Islet precursor cell (in vitro differentiated cells): ENCODE measurements around the gene SPAG9.

Source experiments
- DNase-seq: peaks from one replicate; pipeline ENCODE4 v3.0.0-alpha.2; 2018

The SPAG9 gene, protein sequence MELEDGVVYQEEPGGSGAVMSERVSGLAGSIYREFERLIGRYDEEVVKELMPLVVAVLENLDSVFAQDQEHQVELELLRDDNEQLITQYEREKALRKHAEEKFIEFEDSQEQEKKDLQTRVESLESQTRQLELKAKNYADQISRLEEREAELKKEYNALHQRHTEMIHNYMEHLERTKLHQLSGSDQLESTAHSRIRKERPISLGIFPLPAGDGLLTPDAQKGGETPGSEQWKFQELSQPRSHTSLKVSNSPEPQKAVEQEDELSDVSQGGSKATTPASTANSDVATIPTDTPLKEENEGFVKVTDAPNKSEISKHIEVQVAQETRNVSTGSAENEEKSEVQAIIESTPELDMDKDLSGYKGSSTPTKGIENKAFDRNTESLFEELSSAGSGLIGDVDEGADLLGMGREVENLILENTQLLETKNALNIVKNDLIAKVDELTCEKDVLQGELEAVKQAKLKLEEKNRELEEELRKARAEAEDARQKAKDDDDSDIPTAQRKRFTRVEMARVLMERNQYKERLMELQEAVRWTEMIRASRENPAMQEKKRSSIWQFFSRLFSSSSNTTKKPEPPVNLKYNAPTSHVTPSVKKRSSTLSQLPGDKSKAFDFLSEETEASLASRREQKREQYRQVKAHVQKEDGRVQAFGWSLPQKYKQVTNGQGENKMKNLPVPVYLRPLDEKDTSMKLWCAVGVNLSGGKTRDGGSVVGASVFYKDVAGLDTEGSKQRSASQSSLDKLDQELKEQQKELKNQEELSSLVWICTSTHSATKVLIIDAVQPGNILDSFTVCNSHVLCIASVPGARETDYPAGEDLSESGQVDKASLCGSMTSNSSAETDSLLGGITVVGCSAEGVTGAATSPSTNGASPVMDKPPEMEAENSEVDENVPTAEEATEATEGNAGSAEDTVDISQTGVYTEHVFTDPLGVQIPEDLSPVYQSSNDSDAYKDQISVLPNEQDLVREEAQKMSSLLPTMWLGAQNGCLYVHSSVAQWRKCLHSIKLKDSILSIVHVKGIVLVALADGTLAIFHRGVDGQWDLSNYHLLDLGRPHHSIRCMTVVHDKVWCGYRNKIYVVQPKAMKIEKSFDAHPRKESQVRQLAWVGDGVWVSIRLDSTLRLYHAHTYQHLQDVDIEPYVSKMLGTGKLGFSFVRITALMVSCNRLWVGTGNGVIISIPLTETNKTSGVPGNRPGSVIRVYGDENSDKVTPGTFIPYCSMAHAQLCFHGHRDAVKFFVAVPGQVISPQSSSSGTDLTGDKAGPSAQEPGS (N-terminal part only)

DNA sequence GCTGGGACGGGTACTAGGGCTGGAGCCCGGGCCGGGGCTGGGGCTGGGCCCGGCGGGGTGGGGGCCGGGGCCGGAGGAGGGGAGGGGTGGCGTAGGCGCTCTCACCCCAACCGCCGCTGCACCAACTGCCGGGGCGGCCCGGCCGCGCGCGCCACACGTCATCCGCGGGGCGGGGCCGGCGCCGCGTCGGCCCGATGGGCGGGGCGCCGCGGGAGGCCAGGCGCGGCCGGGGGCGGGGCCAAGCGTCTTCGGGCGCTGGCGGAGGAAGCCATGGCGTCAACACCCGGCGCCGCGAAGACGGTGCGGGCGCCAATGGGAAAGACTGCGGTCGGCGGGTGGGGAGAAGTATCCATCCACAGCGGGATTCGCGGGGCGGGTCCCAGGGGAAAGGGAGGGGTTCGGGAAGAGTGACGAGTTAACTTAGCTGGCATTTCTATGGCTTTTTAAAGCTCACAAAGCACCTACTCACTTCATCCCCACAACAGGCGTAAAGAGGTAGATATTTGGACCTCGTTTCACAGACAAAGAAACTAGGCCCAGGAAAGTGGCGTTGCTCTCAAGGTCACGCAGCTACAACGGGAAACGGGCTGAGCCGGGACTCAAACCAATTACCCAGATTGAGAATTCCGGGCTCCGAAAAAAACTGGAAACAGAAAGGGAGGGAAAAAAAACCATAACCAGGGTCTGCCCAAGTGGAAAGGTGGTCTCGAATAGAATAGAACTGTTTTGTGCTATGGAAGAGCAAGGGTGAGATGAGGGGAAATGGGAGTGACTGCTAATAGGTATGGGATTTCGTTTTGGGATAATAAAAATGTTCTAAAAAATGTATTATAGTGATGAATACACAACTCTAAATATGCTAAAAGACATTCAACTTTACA, at the start of gene SPAG9:
TSS of gene SPAG9 (minus strand) at position 130 of the 881 bp plus-strand sequence. CDS start 212 bp downstream, outside the sequence.
- DNase-seq: peak; percentile 99

DNA sequence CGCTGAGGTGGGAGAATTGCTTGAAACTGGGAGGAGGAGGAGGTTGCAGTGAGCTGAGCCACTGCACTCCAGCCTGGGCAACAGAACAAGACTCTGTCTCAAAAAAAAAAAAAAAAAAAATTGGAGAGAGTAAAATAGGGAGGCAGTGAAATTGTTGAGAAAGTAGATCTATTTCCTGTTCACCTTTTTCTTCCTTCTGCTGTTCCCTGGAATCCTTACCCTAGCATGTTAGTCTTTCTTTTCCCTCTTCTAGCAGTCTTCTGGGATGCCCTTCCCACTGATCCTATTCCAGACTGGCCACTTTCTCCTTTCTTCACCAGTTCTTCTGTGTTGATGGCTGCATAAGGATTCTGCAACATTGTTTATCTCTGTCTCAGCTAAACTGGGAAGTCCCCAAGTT, 48.7 kb upstream of the SPAG9 start:
- no peak for DNase-seq

DNA sequence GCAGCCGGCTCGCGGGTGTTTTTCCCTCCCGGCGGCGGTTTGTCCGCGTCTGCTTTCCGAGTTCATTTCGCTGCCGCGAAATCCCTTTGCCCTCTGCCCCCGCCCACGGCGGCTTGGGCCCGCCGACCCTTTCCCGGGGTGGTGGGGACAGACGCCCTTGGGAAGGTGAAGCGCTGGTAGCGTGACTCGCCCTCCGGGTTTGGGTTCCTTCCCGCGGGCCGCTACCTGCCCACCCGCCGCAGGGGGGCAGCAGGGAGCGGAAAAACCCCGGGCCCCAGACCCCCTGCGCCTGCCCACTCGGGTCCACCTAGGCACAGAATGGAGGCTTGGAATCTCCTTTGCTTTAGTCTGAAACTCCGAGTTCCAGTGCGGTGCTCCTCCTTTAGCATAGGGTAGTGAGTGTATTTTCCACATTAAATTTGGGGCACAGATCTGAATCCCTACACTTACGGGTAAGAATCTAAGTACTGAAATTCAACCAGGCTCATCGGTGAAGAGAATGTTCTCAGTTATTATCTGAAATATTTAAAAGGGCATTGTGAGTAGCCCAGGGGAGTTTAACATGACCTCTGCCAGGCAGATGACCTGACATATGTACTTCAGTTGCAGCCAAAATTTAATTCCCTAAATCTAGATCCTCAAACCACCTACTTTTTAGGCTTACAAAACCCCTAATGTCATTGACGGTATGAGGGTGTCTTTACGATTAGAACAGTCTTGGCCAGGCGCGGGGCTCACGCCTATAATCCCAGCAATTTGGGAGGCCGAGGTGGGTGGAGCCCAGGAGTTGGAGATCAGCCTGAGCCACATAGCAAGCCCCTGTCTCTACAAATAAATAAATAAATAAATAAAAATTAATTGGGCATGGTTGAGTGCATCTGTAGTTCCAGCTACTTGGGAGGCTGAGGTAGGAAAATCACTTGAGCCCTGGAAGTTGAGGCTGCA, 46.6 kb upstream of the SPAG9 start:
- peak; percentile 89 for DNase-seq

DNA sequence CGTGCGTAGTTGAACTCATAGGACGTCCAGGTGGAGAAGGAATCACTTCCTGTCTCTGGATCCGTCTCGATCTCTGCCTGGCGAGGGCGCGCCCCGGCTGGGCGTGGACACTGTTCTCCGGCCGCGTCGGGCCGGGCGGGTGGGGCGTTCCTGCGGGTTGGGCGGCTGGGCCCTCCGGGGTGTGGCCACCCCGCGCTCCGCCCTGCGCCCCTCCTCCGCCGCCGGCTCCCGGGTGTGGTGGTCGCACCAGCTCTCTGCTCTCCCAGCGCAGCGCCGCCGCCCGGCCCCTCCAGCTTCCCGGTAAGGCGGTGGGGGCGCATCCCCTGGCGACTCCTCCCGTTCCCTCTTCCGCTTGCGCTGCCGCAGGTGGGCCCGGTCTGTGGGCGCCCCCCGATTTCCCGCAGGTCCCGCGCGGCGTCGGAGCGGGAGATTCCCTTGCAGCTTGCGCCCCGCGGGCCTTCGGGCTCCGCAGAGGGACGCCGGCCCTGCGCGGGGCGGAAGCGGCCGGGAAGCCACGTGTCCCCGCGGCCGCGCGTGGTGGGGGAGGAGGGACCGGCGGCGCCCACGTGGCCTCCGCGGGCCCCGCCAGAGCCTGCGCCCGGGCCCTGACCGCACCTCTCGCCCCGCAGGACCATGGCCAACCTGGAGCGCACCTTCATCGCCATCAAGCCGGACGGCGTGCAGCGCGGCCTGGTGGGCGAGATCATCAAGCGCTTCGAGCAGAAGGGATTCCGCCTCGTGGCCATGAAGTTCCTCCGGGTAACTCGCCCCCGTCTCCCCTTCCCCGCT, 45.7 kb upstream of the SPAG9 start, which contains the start of gene NME2:
TSS of gene NME2 (plus strand) at position 214 of the 789 bp plus-strand sequence. CDS start at position 634, 420 bp downstream.
- peak; percentile 98 for DNase-seq

DNA sequence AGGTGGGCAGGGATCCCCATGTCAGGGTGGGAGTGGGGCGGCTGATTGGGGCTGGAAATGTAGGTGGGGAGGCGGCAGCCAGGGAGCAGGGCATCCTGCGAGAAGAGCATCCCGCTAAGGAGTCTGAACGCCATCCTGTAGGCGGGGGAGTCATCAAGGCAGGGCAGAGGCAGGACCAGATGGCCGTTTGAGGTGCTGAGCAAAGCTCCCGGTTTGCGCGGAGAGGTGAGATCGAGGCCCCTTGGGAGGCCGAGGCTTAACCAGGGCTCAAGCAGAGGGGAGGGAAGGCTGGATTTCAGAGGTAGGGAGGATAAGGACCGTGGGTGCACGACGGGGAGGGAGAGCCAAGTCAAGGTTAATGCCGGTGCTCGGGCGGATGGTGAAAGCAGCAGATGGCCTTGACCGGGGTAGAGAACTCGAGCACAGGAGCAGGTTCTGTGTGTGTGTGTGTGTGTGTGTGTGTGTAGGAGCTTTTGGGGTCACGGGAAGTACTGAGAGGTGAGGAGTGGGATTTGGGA, 45.1 kb upstream of the SPAG9 start:
- peak; percentile 79 for DNase-seq

DNA sequence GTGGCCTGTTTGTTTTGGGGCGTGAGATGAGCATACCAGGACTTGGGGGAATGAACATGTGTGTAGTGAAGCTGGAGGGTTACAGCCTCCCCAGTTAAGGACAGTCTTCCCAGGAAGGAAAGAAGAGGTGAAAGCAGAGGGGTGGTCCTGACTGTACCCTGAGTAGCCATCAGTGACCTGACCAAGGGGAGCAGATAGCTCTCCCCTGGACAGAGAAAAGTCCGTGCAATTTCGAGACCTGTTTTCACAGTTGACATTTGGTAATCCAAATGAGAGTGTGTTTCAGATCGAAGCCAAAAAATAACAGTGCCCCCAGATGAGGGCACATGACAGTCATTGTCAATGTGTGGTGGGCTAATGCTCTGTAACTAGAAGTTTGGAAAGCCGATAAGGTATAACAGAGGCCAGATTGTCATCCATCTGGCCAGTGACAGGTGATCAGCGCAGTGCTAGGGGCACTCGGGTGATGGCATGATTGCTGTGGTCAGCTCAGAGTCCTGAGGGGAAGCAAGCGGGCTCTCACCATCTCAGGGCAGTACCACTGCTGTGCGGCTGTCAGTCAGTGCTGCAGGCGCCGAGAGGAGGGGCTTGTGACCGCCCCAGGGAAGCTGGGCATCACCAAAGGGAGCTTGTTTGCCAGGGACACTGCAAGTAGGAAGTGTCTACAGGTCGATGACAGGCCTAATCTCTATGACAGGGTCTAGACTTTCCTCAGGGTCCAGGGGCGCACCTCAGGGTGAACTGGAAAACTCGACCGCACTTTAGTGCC, 44.4 kb upstream of the SPAG9 start:
- peak; percentile 81 for DNase-seq

DNA sequence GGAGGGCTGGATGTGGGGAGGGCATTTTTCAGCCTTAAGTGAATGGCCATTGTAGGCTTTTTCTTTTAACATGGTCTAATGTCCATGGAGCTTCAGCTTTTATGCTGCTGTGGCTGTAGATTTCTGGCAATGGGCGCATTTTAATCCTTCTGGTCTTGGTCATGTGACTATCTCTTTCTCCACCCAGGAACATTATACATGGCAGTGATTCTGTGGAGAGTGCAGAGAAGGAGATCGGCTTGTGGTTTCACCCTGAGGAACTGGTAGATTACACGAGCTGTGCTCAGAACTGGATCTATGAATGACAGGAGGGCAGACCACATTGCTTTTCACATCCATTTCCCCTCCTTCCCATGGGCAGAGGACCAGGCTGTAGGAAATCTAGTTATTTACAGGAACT, 40.9 kb upstream of the SPAG9 start:
- DNase-seq: no peak

DNA sequence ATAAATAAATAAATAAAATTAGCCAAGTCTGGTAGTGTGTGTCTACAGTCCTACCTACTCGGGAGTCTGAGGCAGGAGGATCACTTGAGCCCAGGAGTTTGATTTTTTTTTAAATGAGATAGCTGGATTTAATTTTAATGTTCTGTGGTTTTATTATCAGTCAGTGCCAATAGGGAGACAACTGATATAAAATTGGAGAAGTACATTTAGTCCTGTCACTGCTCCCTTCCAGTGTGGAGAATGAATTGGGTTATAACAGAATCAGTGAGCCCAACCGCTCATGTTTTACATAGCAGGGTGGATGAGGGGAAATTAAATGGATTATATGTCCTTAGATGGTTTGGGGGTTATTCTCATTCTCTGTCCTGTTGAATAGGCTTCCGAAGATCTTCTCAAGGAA, 38.9 kb upstream of the SPAG9 start:
- DNase-seq: no peak

DNA sequence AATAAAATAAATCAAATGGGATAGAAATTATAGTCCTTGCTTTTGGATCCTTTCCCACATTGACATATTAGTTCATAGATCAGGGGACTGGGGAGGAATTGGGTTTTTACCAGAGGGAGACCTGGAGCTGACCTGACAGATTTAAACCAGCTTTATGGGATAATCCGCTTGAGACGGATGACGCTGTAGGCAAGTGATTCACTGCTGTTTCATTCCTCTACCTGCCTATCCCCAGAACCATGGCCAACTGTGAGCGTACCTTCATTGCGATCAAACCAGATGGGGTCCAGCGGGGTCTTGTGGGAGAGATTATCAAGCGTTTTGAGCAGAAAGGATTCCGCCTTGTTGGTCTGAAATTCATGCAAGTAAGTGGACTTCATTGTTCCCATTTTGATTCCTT, 34.7 kb upstream of the SPAG9 start:
- DNase-seq: no peak

DNA sequence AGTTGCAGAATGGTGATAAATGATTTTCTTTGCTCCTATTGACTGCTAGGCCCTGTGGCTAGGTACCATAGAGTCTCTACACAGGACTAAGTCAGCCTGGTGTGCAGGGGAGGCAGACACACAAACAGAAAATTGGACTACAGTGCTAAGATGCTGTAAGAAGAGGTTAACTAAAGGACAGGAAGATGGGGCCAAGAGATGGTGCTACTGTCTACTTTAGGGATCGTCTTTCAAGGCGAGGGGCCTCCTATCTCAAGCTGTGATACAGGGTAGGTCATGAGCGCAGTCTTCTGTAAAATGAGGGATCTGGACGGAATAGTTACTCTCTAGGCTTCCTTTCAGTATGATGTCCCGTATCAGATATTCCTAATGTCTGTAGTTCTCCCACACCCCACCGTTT, 33.5 kb upstream of the SPAG9 start:
- DNase-seq: peak; percentile 55

DNA sequence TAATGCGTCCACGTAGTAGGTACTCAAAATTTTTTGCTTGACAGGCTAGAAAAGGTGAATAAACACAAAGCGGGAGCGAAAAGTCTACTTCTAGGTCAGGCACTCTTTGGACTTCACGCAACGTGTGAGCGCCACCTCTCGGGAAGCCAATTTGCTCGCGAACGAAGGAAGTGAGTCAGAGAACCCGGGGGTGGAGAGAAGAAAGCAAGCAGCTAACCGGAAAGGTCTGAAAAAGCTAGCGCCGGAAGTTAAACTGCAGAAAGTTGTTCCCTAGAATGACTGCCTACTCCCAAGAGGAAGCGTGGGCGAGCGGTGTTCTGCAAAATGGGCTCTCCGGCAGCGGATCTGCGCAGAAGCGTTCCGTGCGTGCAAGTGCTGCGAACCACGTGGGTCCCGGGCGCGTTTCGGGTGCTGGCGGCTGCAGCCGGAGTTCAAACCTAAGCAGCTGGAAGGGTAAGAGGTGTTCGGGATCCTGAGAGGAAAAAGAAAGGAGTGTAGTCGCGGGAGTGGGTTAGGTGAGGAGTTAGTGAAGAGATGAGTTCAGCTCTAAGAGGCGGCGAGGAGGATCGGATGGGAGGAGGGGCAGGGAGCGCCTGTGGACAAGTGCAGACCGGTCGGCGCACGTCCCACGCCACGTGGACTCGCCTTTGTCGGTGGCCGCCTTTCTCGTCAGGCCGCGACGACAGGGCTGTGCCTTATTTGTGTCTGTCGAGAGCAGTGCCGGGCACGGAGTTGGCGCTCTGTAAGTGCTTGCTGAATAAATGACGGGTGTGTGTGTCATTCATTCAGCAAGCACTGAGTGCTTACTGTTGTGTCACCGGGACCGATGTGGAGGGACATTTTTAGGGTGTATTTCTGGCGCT, 32.8 kb upstream of the SPAG9 start, which contains the start of gene NME1:
TSS of gene NME1 (plus strand) at position 350 of the 863 bp plus-strand sequence. CDS start 2,096 bp downstream, outside the sequence.
- DNase-seq: peak; percentile 100

DNA sequence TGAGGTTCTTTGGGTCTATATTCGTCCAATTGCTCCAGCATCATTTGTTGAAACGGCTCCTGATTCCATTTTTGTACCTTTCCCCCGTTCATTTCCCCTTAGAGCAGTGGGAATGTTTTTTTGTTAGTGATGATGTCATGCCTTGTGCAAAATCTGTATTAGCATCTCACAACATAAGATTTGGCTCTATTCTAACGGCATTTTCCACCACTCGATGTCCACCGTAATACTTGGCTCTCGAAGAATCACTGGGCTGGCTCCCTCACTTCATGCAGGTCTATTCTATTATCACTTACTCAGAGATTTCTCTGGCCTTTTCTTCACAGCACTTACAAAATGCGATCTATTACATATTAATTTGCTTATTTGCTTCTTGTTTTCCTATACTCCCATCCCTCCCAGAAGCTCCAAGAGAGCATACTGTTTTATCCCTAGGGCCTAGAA, 32.1 kb upstream of the SPAG9 start:
- no peak for DNase-seq

DNA sequence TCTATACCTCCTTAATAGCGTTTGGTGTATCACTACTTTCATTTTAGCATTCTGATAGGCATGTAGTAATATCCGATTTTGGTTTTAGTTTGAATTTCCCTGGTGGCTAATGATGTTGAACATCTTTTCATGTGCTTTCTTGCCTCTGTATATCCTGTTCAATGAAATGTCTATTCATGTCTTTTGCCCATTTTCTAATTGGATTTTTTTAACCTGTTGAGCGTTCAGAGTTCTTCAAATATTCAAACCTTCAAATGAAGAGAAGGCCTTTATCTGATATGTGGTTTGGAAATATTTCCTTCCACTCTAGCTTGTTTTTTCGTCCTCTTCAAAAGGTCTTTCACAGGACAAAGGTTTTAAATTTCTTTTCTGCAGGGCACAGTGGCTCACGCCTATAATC, 30.3 kb upstream of the SPAG9 start:
- no peak for DNase-seq

DNA sequence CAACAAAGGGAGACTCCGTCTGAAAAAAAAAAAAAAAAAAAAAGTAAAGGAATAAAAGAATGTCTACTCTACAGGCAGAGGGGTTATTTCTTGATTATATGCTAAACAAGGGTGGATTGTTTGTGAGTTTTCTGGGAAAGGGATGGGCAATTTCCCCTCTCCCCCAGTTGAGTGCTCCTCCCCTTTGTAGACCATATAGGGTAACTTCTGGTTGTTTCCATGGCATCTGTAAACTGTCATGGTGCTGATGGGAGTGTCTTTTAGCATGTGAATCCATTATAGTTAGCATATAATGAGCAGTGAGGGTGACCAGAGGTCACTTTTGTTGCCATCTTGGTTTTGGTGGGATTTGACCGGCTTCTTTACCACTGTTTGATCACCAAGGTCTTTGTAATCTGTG, 28.5 kb upstream of the SPAG9 start:
- no peak for DNase-seq

DNA sequence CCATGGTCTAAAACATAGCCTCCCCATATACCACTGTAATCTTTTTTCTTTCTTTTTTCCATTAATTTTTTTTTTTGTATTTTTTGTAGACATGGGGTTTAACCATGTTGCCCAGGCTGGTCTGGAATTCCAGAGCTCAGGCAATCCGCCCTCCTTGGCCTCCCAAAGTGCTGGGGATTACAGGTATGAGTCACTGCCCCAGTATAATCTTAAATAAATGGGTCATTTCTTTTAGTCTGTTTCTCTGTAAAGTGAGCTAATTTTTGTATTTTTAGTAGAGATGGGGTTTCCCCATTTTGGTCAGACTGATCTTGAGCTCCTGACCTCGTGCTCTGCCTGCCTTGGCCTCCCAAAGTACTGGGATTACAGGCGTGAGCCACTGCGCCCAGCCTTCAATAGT, 27.0 kb upstream of the SPAG9 start:
- DNase-seq: no peak

DNA sequence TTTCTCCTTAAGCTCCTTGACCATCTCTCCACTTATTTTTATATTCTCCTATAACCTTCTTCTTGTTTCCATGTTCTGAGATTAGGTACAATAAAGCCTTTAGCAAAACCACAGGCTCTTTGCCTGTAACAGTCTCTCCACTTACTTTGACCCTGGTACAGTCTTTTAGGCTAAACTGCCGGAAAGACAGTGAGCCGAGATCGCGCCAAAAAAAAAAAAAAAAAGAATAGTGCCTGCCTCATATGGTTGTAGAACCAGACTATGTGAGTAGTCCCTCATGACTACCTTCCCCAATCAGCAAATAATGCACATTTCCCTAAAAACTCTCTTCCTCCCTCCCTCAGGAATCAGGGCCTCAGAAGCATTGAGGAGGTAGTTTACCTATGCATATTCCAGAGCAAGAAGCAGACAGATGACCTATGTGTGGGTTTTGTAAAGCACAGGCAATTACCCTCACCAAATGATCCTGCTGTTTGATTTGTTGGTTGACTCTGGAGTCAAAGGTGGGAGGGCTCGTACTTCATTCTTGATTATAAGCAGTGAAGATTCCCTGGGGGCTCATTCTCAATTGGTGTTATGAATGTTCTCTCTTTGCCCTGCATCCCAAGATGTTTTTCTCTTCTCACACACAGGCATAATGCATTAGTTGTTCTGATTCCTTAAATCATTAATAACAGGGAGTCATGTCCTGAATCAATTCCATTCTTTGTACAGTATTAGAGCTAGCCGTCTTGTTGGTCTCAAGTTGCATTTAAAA, 23.8 kb upstream of the SPAG9 start:
- DNase-seq: no peak

DNA sequence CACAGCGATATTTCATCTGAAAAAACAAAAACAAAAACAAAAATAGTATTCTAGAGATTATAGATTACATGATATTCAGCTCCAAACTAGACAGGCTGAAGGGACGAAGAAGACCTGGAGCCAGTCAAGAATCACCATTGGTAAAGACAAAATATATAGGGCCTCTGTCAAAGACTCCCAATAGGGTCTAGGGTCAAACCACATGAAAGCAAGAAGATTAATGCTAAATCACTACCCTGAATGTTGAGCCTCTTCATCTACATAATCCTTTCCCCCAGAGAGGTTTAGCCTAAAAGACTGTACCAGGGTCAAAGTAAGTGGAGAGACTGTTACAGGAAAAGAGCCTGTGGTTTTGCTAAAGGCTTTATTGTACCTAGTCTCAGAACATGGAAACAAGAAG, 21.9 kb upstream of the SPAG9 start:
- DNase-seq: no peak
